Retinal pigment epithelial cell (primary cell): Measurements from ENCODE around the gene LIN7B.

Experiments
- DNase-seq: peaks from one replicate; pipeline ENCODE4 v3.0.0-alpha.2; 2010; ENCODE audit warnings: low read depth
- H3K4me3 ChIP-seq: 2 replicates; pipeline ENCODE4 v1.5.1; 2011; ENCODE audit warnings: mild to moderate bottlenecking, low read length, control low read depth, moderate library complexity
- CTCF ChIP-seq: conservative IDR thresholded peaks from 2 replicates; pipeline ENCODE4 v1.5.1; 2011; ENCODE audit warnings: low read depth, low read length, control low read depth, inconsistent platforms

LIN7B gene

GRCh38 chr19:49113762-49114629 lies at the start of gene LIN7B:
LIN7B (plus strand) TSS chr19:49114370; CDS start chr19:49114405, 35 bp downstream.
- DNase-seq, result no peak
- peak within 1 kb of the TSS; percentile 64 for H3K4me3 ChIP-seq
- TF ChIP-seq CTCF, result no peak

GRCh38 chr19:49064768-49065611 lies 49.2 kb upstream of the LIN7B start, which contains the start of gene NTF4:
NTF4 (minus strand) TSS chr19:49064818; CDS start chr19:49061997, 2,821 bp downstream.
- TF ChIP-seq CTCF, result no peak
- no peak for DNase-seq
- peak within 1 kb of the TSS; percentile 29 for H3K4me3 ChIP-seq

- no peak for DNase-seq
- no peak for TF ChIP-seq CTCF
Observed at GRCh38 chr19:49065905-49066512, 48.2 kb upstream of the LIN7B start.

GRCh38 chr19:49067554-49067953 lies 46.6 kb upstream of the LIN7B start:
- H3K4me3 ChIP-seq, result no peak overlapping the region
- no peak for DNase-seq
- TF ChIP-seq CTCF, result no peak

More at GRCh38 chr19:49065905-49066512, 48.2 kb upstream of the LIN7B start:
- no peak overlapping the region for H3K4me3 ChIP-seq

GRCh38 chr19:49069026-49069425 lies 45.1 kb upstream of the LIN7B start:
- DNase-seq, result no peak
- TF ChIP-seq CTCF, result no peak
- H3K4me3 ChIP-seq, result no peak overlapping the region

GRCh38 chr19:49070416-49070815 lies 43.8 kb upstream of the LIN7B start:
- no peak for TF ChIP-seq CTCF
- no peak overlapping the region for H3K4me3 ChIP-seq
- no peak for DNase-seq
